Memory B cell (primary cell): ENCODE measurements around the gene NME9.

ENCODE experiments used
- ATAC-seq: fragments of 150-1000 bp; cut with Tn5 transposase; 2 replicates; pipeline ENCODE4 v1.10.0; 2021; ENCODE audit warnings: low read depth, mild to moderate bottlenecking, moderate library complexity
- DNase-seq, 2 donors: peaks; one replicate each; pipeline ENCODE4 v3.0.0; 2022; ENCODE audit warnings: low spot score in 2 of 2
- H3K27ac Mint-ChIP-seq: one replicate; pipeline ENCODE4 v1.8.0; 2022; ENCODE audit warnings: mild to moderate bottlenecking, moderate library complexity, mixed read lengths
- H3K27me3 Mint-ChIP-seq: one replicate; pipeline ENCODE4 v1.8.0; 2022; ENCODE audit warnings: mixed read lengths
- H3K36me3 Mint-ChIP-seq: one replicate; pipeline ENCODE4 v1.8.0; 2022; ENCODE audit warnings: mild to moderate bottlenecking, mixed read lengths
- H3K4me1 Mint-ChIP-seq: one replicate; pipeline ENCODE4 v1.8.0; 2022; ENCODE audit warnings: mixed read lengths
- H3K4me3 Mint-ChIP-seq: one replicate; pipeline ENCODE4 v1.8.0; 2022; ENCODE audit warnings: mild to moderate bottlenecking, moderate library complexity, mixed read lengths
- H3K9me3 Mint-ChIP-seq: one replicate; pipeline ENCODE4 v1.8.0; 2022; ENCODE audit warnings: mixed read lengths

The NME9 gene

GRCh38 chr3:138367911-138368310, 38.3 kb upstream of the NME9 start:
- H3K36me3 Mint-ChIP-seq = peaks cover 2% of the 10 kb centered on the region
- no peak overlapping the region for H3K27ac Mint-ChIP-seq
- no peak for ATAC-seq
- H3K4me1 Mint-ChIP-seq = peaks cover 10% of the 10 kb centered on the region
- DNase-seq = no peak
- no peak overlapping the region for H3K4me3 Mint-ChIP-seq
- peaks cover 27% of the 10 kb centered on the region for H3K27me3 Mint-ChIP-seq
- H3K9me3 Mint-ChIP-seq = peaks cover 4% of the 10 kb centered on the region

GRCh38 chr3:138367326-138367850, 37.7 kb upstream of the NME9 start:
- H3K4me3 Mint-ChIP-seq = no peak overlapping the region
- DNase-seq (no peak), ATAC-seq (no peak)
- peaks cover 29% of the 10 kb centered on the region for H3K27me3 Mint-ChIP-seq
- H3K27ac Mint-ChIP-seq = no peak overlapping the region
- peaks cover 4% of the 10 kb centered on the region for H3K9me3 Mint-ChIP-seq
- peaks cover 2% of the 10 kb centered on the region for H3K36me3 Mint-ChIP-seq
- H3K4me1 Mint-ChIP-seq = peaks cover 10% of the 10 kb centered on the region

- Mint-ChIP-seq H3K27me3 (peaks cover 34% of the 10 kb centered on the region), H3K4me1 (peaks cover 4% of the 10 kb centered on the region), H3K9me3 (peaks cover 4% of the 10 kb centered on the region), H3K4me3 (no peak overlapping the region), H3K27ac (no peak overlapping the region), H3K36me3 (peaks cover 2% of the 10 kb centered on the region)
- no peak for ATAC-seq
- no peak for DNase-seq
Observed at GRCh38 chr3:138366006-138366759, 36.5 kb upstream of the NME9 start.

GRCh38 chr3:138365253-138365555, 35.6 kb upstream of the NME9 start:
- DNase-seq = no peak
- Mint-ChIP-seq H3K27me3 (peaks cover 37% of the 10 kb centered on the region), H3K9me3 (peaks cover 2% of the 10 kb centered on the region), H3K4me1 (peaks cover 2% of the 10 kb centered on the region), H3K4me3 (no peak overlapping the region), H3K36me3 (no peaks in the 10 kb centered on the region), H3K27ac (no peak overlapping the region)
- ATAC-seq = no peak

- H3K27me3 Mint-ChIP-seq = peaks cover 37% of the 10 kb centered on the region
Observed at GRCh38 chr3:138364356-138365252, 35.0 kb upstream of the NME9 start.

GRCh38 chr3:138363322-138363721, 33.7 kb upstream of the NME9 start:
- Mint-ChIP-seq H3K27ac (no peak overlapping the region), H3K27me3 (peaks cover 39% of the 10 kb centered on the region), H3K4me3 (no peak overlapping the region), H3K36me3 (no peaks in the 10 kb centered on the region), H3K4me1 (peaks cover 2% of the 10 kb centered on the region), H3K9me3 (peaks cover 2% of the 10 kb centered on the region)
- ATAC-seq (no peak), DNase-seq (no peak)

More at GRCh38 chr3:138364356-138365252, 35.0 kb upstream of the NME9 start:
- no peak for ATAC-seq
- Mint-ChIP-seq H3K27ac (no peak overlapping the region), H3K9me3 (peaks cover 2% of the 10 kb centered on the region), H3K36me3 (no peaks in the 10 kb centered on the region), H3K4me1 (peaks cover 2% of the 10 kb centered on the region), H3K4me3 (no peak overlapping the region)
- DNase-seq = no peak

GRCh38 chr3:138362538-138362937, 32.9 kb upstream of the NME9 start:
- H3K27me3 Mint-ChIP-seq = peaks cover 36% of the 10 kb centered on the region
- H3K9me3 Mint-ChIP-seq = no peaks in the 10 kb centered on the region
- no peak overlapping the region for H3K27ac Mint-ChIP-seq
- DNase-seq (no peak), ATAC-seq (no peak)
- H3K36me3 Mint-ChIP-seq = no peaks in the 10 kb centered on the region
- no peaks in the 10 kb centered on the region for H3K4me1 Mint-ChIP-seq
- no peak overlapping the region for H3K4me3 Mint-ChIP-seq

- no peaks in the 10 kb centered on the region for H3K4me1 Mint-ChIP-seq
Observed at GRCh38 chr3:138361561-138361971, 31.9 kb upstream of the NME9 start.

GRCh38 chr3:138360869-138361525, 31.3 kb upstream of the NME9 start:
- DNase-seq (no peak), ATAC-seq (no peak)
- Mint-ChIP-seq H3K9me3 (no peaks in the 10 kb centered on the region), H3K27ac (no peak overlapping the region), H3K4me1 (no peaks in the 10 kb centered on the region), H3K4me3 (no peak overlapping the region), H3K36me3 (no peaks in the 10 kb centered on the region), H3K27me3 (peaks cover 34% of the 10 kb centered on the region)

More at GRCh38 chr3:138361561-138361971, 31.9 kb upstream of the NME9 start:
- Mint-ChIP-seq H3K36me3 (no peaks in the 10 kb centered on the region), H3K27ac (no peak overlapping the region), H3K4me3 (no peak overlapping the region), H3K27me3 (peaks cover 34% of the 10 kb centered on the region), H3K9me3 (no peaks in the 10 kb centered on the region)
- ATAC-seq (no peak), DNase-seq (no peak)

- H3K36me3 Mint-ChIP-seq = no peaks in the 10 kb centered on the region
- H3K4me3 Mint-ChIP-seq = no peak overlapping the region
Observed at GRCh38 chr3:138359919-138360868, 30.5 kb upstream of the NME9 start.

GRCh38 chr3:138359148-138359918, 29.7 kb upstream of the NME9 start:
- no peak for ATAC-seq
- no peak overlapping the region for H3K4me3 Mint-ChIP-seq
- H3K36me3 Mint-ChIP-seq = no peaks in the 10 kb centered on the region

More at GRCh38 chr3:138359919-138360868, 30.5 kb upstream of the NME9 start:
- Mint-ChIP-seq H3K27me3 (peaks cover 28% of the 10 kb centered on the region), H3K27ac (no peak overlapping the region), H3K4me1 (no peaks in the 10 kb centered on the region), H3K9me3 (no peaks in the 10 kb centered on the region)
- ATAC-seq = no peak
- DNase-seq = no peak

GRCh38 chr3:138356730-138357405, 27.2 kb upstream of the NME9 start:
- Mint-ChIP-seq H3K27ac (no peak overlapping the region), H3K36me3 (no peaks in the 10 kb centered on the region), H3K27me3 (peaks cover 16% of the 10 kb centered on the region), H3K4me3 (no peak overlapping the region), H3K4me1 (no peaks in the 10 kb centered on the region), H3K9me3 (no peaks in the 10 kb centered on the region)
- ATAC-seq (no peak), DNase-seq (no peak)

More at GRCh38 chr3:138359148-138359918, 29.7 kb upstream of the NME9 start:
- peaks cover 22% of the 10 kb centered on the region for H3K27me3 Mint-ChIP-seq
- H3K4me1 Mint-ChIP-seq = no peaks in the 10 kb centered on the region
- H3K9me3 Mint-ChIP-seq = no peaks in the 10 kb centered on the region
- H3K27ac Mint-ChIP-seq = no peak overlapping the region
- DNase-seq = no peak
